ENCODE measurements around the gene MBD4.

The MBD4 gene

GRCh38 chr3:129424185-129424841 is 15.4 kb downstream of the MBD4 start:
- Histone ChIP-seq H3K27me3 (ENCODE audit: control insufficient read depth in 3 of 3, insufficient read depth in 3 of 3, low read depth in 1 of 3, low read length in 3 of 3) (no peaks in the 10 kb centered on the region), H3K14ac (ENCODE audit: low read length) (no peak overlapping the region), H3K4me2 (ENCODE audit: insufficient read depth, low read length, poor library complexity, severe bottlenecking) (no peak overlapping the region), H3K18ac (ENCODE audit: low read length) (no peak overlapping the region), H2BK5ac (ENCODE audit: low read length) (no peak overlapping the region), H3K23ac (ENCODE audit: low read depth, low read length, poor library complexity) (no peak overlapping the region), H3K9ac (ENCODE audit: low read depth, low read length, poor library complexity) (no peak overlapping the region), H2BK12ac (ENCODE audit: low read length) (no peak overlapping the region), H2AFZ (ENCODE audit: low read length) (peak overlapping the region; percentile 75), H4K91ac (ENCODE audit: low read depth, low read length, poor library complexity) (no peak overlapping the region), H2BK120ac (ENCODE audit: low read depth, low read length) (no peak overlapping the region), H3K4me3 (ENCODE audit: low read length in 2 of 2) (no peak overlapping the region), H4K8ac (ENCODE audit: low read depth, low read length) (no peak overlapping the region), H3K27ac (replicated peaks; ENCODE audit: low read length) (no peak overlapping the region), H2BK15ac (ENCODE audit: low read length) (no peak overlapping the region), H3K4ac (ENCODE audit: low read length) (no peak overlapping the region), H3K9me3 (replicated peaks in 1 of 2; ENCODE audit: control insufficient read depth in 2 of 2, insufficient read depth in 1 of 2, low read depth in 1 of 2, low read length in 2 of 2) (no peaks in the 10 kb centered on the region), H3K36me3 (replicated peaks in 1 of 2; ENCODE audit: control insufficient read depth in 2 of 2, insufficient read depth in 2 of 2, low read length in 2 of 2) (no peaks in the 10 kb centered on the region), H3K79me1 (ENCODE audit: low read depth, low read length) (no peaks in the 10 kb centered on the region), H2AK5ac (ENCODE audit: low read depth, low read length) (no peak overlapping the region), H3K4me1 (ENCODE audit: control insufficient read depth in 2 of 2, insufficient read depth in 1 of 2, low read depth in 1 of 2, low read length in 2 of 2) (peaks cover 9 to 15% of the 10 kb centered on the region in 2 donors)
- DNase-seq (ENCODE audit: low spot score) = no peak
- no CpG with 5 or more reads among the region's 4 CpGs for WGBS, 2 donors (ENCODE audit: extremely low coverage in 2 of 2, insufficient read length in 2 of 2, insufficient replicate concordance in 1 of 2)

GRCh38 chr3:129422897-129423296 is 16.9 kb downstream of the MBD4 start:
- H3K14ac ChIP-seq (ENCODE audit: low read length) = no peak overlapping the region
- H3K9me3 ChIP-seq (replicated peaks in 1 of 2; ENCODE audit: control insufficient read depth in 2 of 2, insufficient read depth in 1 of 2, low read depth in 1 of 2, low read length in 2 of 2) = no peaks in the 10 kb centered on the region
- WGBS, 2 donors (ENCODE audit: extremely low coverage in 2 of 2, insufficient read length in 2 of 2, insufficient replicate concordance in 1 of 2) = no CpG with 5 or more reads among the region's 1 CpG
- DNase-seq (ENCODE audit: low spot score) = no peak
- H3K4me1 ChIP-seq (ENCODE audit: control insufficient read depth in 2 of 2, insufficient read depth in 1 of 2, low read depth in 1 of 2, low read length in 2 of 2) = peaks cover 3 to 9% of the 10 kb centered on the region in 2 donors
- no peak overlapping the region for H4K91ac ChIP-seq (ENCODE audit: low read depth, low read length, poor library complexity)
- H2BK120ac ChIP-seq (ENCODE audit: low read depth, low read length) = no peak overlapping the region
- H3K9ac ChIP-seq (ENCODE audit: low read depth, low read length, poor library complexity) = no peak overlapping the region
- no peak overlapping the region for H3K4me3 ChIP-seq (ENCODE audit: low read length in 2 of 2)
- H2BK5ac ChIP-seq (ENCODE audit: low read length) = no peak overlapping the region
- H3K27me3 ChIP-seq (ENCODE audit: control insufficient read depth in 3 of 3, insufficient read depth in 3 of 3, low read depth in 1 of 3, low read length in 3 of 3) = no peaks in the 10 kb centered on the region
- no peak overlapping the region for H2BK12ac ChIP-seq (ENCODE audit: low read length)
- H2AK5ac ChIP-seq (ENCODE audit: low read depth, low read length) = no peak overlapping the region
- no peak overlapping the region for H3K4me2 ChIP-seq (ENCODE audit: insufficient read depth, low read length, poor library complexity, severe bottlenecking)
- no peak overlapping the region for H3K4ac ChIP-seq (ENCODE audit: low read length)
- no peak overlapping the region for H3K23ac ChIP-seq (ENCODE audit: low read depth, low read length, poor library complexity)
- H3K79me1 ChIP-seq (ENCODE audit: low read depth, low read length) = no peaks in the 10 kb centered on the region
- no peak overlapping the region for H3K18ac ChIP-seq (ENCODE audit: low read length)
- no peak overlapping the region for H3K27ac ChIP-seq (replicated peaks; ENCODE audit: low read length)
- no peak overlapping the region for H2AFZ ChIP-seq (ENCODE audit: low read length)
- no peak overlapping the region for H4K8ac ChIP-seq (ENCODE audit: low read depth, low read length)
- no peaks in the 10 kb centered on the region for H3K36me3 ChIP-seq (replicated peaks in 1 of 2; ENCODE audit: control insufficient read depth in 2 of 2, insufficient read depth in 2 of 2, low read length in 2 of 2)
- H2BK15ac ChIP-seq (ENCODE audit: low read length) = no peak overlapping the region

- H4K8ac ChIP-seq (ENCODE audit: low read depth, low read length) = no peak overlapping the region
- no peaks in the 10 kb centered on the region for H3K27me3 ChIP-seq (ENCODE audit: control insufficient read depth in 3 of 3, insufficient read depth in 3 of 3, low read depth in 1 of 3, low read length in 3 of 3)
- H3K9ac ChIP-seq (ENCODE audit: low read depth, low read length, poor library complexity) = no peak overlapping the region
- no peak overlapping the region for H3K4ac ChIP-seq (ENCODE audit: low read length)
- no peak overlapping the region for H2AFZ ChIP-seq (ENCODE audit: low read length)
- peak overlapping the region; percentile 34 for H2BK5ac ChIP-seq (ENCODE audit: low read length)
- no peak overlapping the region for H3K18ac ChIP-seq (ENCODE audit: low read length)
- H3K4me1 ChIP-seq (ENCODE audit: control insufficient read depth in 2 of 2, insufficient read depth in 1 of 2, low read depth in 1 of 2, low read length in 2 of 2) = peaks cover 0 to 6% of the 10 kb centered on the region in 2 donors
- H2BK120ac ChIP-seq (ENCODE audit: low read depth, low read length) = no peak overlapping the region
- H3K79me1 ChIP-seq (ENCODE audit: low read depth, low read length) = no peaks in the 10 kb centered on the region
- H3K4me3 ChIP-seq (ENCODE audit: low read length in 2 of 2) = no peak overlapping the region
- DNase-seq (ENCODE audit: low spot score) = no peak
- no peaks in the 10 kb centered on the region for H3K36me3 ChIP-seq (replicated peaks in 1 of 2; ENCODE audit: control insufficient read depth in 2 of 2, insufficient read depth in 2 of 2, low read length in 2 of 2)
- H3K9me3 ChIP-seq (replicated peaks in 1 of 2; ENCODE audit: control insufficient read depth in 2 of 2, insufficient read depth in 1 of 2, low read depth in 1 of 2, low read length in 2 of 2) = no peaks in the 10 kb centered on the region
- no peak overlapping the region for H4K91ac ChIP-seq (ENCODE audit: low read depth, low read length, poor library complexity)
- no peak overlapping the region for H2AK5ac ChIP-seq (ENCODE audit: low read depth, low read length)
- H3K4me2 ChIP-seq (ENCODE audit: insufficient read depth, low read length, poor library complexity, severe bottlenecking) = no peak overlapping the region
- H2BK12ac ChIP-seq (ENCODE audit: low read length) = peak overlapping the region; percentile 42
- H3K23ac ChIP-seq (ENCODE audit: low read depth, low read length, poor library complexity) = no peak overlapping the region
- WGBS, 2 donors (ENCODE audit: extremely low coverage in 2 of 2, insufficient read length in 2 of 2, insufficient replicate concordance in 1 of 2) = no CpG with 5 or more reads among the region's 6 CpGs
- no peak overlapping the region for H3K14ac ChIP-seq (ENCODE audit: low read length)
- peak overlapping the region; percentile 50 for H2BK15ac ChIP-seq (ENCODE audit: low read length)
- H3K27ac ChIP-seq (replicated peaks; ENCODE audit: low read length) = no peak overlapping the region
These were observed 17.6 kb downstream of the MBD4 start for GRCh38 chr3:129421988-129422745.

GRCh38 chr3:129421236-129421883 is 18.4 kb downstream of the MBD4 start:
- Histone ChIP-seq H4K8ac (ENCODE audit: low read depth, low read length) (no peak overlapping the region), H3K4me2 (ENCODE audit: insufficient read depth, low read length, poor library complexity, severe bottlenecking) (no peak overlapping the region), H3K4ac (ENCODE audit: low read length) (no peak overlapping the region), H3K18ac (ENCODE audit: low read length) (no peak overlapping the region), H2AFZ (ENCODE audit: low read length) (no peak overlapping the region), H3K27ac (replicated peaks; ENCODE audit: low read length) (no peak overlapping the region), H3K9ac (ENCODE audit: low read depth, low read length, poor library complexity) (no peak overlapping the region), H2BK12ac (ENCODE audit: low read length) (no peak overlapping the region), H2BK120ac (ENCODE audit: low read depth, low read length) (no peak overlapping the region), H3K14ac (ENCODE audit: low read length) (no peak overlapping the region), H3K23ac (ENCODE audit: low read depth, low read length, poor library complexity) (no peak overlapping the region), H2BK15ac (ENCODE audit: low read length) (no peak overlapping the region), H2AK5ac (ENCODE audit: low read depth, low read length) (peak overlapping the region; percentile 2), H3K79me1 (ENCODE audit: low read depth, low read length) (no peaks in the 10 kb centered on the region), H3K4me1 (ENCODE audit: control insufficient read depth in 2 of 2, insufficient read depth in 1 of 2, low read depth in 1 of 2, low read length in 2 of 2) (peaks cover 0 to 6% of the 10 kb centered on the region in 2 donors), H3K36me3 (replicated peaks in 1 of 2; ENCODE audit: control insufficient read depth in 2 of 2, insufficient read depth in 2 of 2, low read length in 2 of 2) (no peaks in the 10 kb centered on the region), H2BK5ac (ENCODE audit: low read length) (no peak overlapping the region), H4K91ac (ENCODE audit: low read depth, low read length, poor library complexity) (no peak overlapping the region), H3K27me3 (ENCODE audit: control insufficient read depth in 3 of 3, insufficient read depth in 3 of 3, low read depth in 1 of 3, low read length in 3 of 3) (no peaks in the 10 kb centered on the region), H3K4me3 (ENCODE audit: low read length in 2 of 2) (no peak overlapping the region), H3K9me3 (replicated peaks in 1 of 2; ENCODE audit: control insufficient read depth in 2 of 2, insufficient read depth in 1 of 2, low read depth in 1 of 2, low read length in 2 of 2) (no peaks in the 10 kb centered on the region)
- no CpG with 5 or more reads among the region's 12 CpGs for WGBS, 2 donors (ENCODE audit: extremely low coverage in 2 of 2, insufficient read length in 2 of 2, insufficient replicate concordance in 1 of 2)
- no peak for DNase-seq (ENCODE audit: low spot score)
